Caco-2 (cell line): ENCODE data around the gene NCCRP1. TPM values are rescaled to one million over a fixed set of nuclear protein-coding genes. Genes with fewer than 3 reads are reported as not detected.

Experiments used
- BruUV-seq: library from RNA; stranded (reverse); fragments of 400-500 nt; replicated peaks from 2 replicates; lab custom pipeline; 2021; lab: Mats Ljungman, UMichigan
- CTCF ChIA-PET: fragments of 300-600 bp; sonication (Branson Sonifier 250); formaldehyde crosslinking; loops from one replicate; lab custom pipeline; 2022; ENCODE audit warnings: antibody characterized with exemption; lab: Charles Lee
- POLR2A ChIA-PET: fragments of 300-600 bp; sonication (Branson Sonifier 250); formaldehyde crosslinking; loops from one replicate; lab custom pipeline; 2022; ENCODE audit warnings: antibody characterized with exemption; lab: Charles Lee
- DNase-seq, 2 experiments: peaks; one replicate each; pipeline versions ENCODE4 v3.0.0 to v3.0.0-alpha.2; 2020 to 2022
- H3K27me3 ChIP-seq: replicated peaks from 2 replicates; pipeline ENCODE4 v1.6.0; 2011; ENCODE audit warnings: low read length; ENCODE audit not compliant: control insufficient read depth, insufficient read depth
- H3K36me3 ChIP-seq: 2 replicates; pipeline ENCODE4 v1.5.1; 2011; ENCODE audit warnings: low read length; ENCODE audit not compliant: control insufficient read depth, insufficient read depth
- H3K4me1 ChIP-seq: fragments of 250-450 bp; sonication (Bioruptor Pico); 2 replicates; pipeline ENCODE4 v1.5.1; 2020; ENCODE audit warnings: mild to moderate bottlenecking
- H3K4me3 ChIP-seq: 2 replicates; pipeline ENCODE4 v1.5.1; 2011; ENCODE audit warnings: low read depth, mild to moderate bottlenecking, control low read depth, low read length
- H3K9me3 ChIP-seq: fragments of 250-450 bp; sonication (Bioruptor Pico); 2 replicates; pipeline ENCODE4 v1.5.1; 2020; ENCODE audit warnings: mild to moderate bottlenecking, moderate library complexity
- H3K27ac Mint-ChIP-seq: one replicate; pipeline ENCODE4 v1.8.0; 2022; ENCODE audit warnings: mixed read lengths; ENCODE audit not compliant: unreplicated experiment
- H3K27me3 Mint-ChIP-seq: one replicate; pipeline ENCODE4 v1.8.0; 2022; ENCODE audit warnings: mixed read lengths; ENCODE audit not compliant: insufficient read depth, unreplicated experiment
- H3K36me3 Mint-ChIP-seq: one replicate; pipeline ENCODE4 v1.8.0; 2022; ENCODE audit warnings: mild to moderate bottlenecking, mixed read lengths; ENCODE audit not compliant: insufficient read depth, unreplicated experiment
- H3K4me1 Mint-ChIP-seq: one replicate; pipeline ENCODE4 v1.8.0; 2022; ENCODE audit warnings: low read depth, mixed read lengths; ENCODE audit not compliant: unreplicated experiment
- H3K4me3 Mint-ChIP-seq: one replicate; pipeline ENCODE4 v1.8.0; 2022; ENCODE audit warnings: mild to moderate bottlenecking, moderate library complexity, mixed read lengths; ENCODE audit not compliant: unreplicated experiment
- H3K9me3 Mint-ChIP-seq: one replicate; pipeline ENCODE4 v1.8.0; 2022; ENCODE audit warnings: mixed read lengths; ENCODE audit not compliant: unreplicated experiment
- intact Hi-C: fragments of 100-400 bp; cut with micrococcal nuclease; formaldehyde crosslinking; loops from one replicate; pipeline ENCODE4 v1.10.0; 2022; ENCODE audit not compliant: unreplicated experiment
- total RNA-seq: library from RNA; stranded (reverse); gene quantifications from 2 replicates; pipeline ENCODE4 v1.2.3, GENCODE V29; 2022
- TF ChIP-seq, protein P1 (sequence below), 2 experiments: fragments of 200-600 bp in 1 of 2; IDR thresholded peaks; 1 replicate in 1 of 2; 2 replicates in 1 of 2; pipeline versions ENCODE4 v1.5.1 to v1.8.0; 2011 to 2022; ENCODE audit warnings: antibody characterized with exemption in 1 of 2, control low read depth in 1 of 2, inconsistent platforms in 1 of 2, low read depth in 1 of 2, low read length in 1 of 2, mild to moderate bottlenecking in 1 of 2, moderate library complexity in 1 of 2; ENCODE audit not compliant: insufficient read depth in 1 of 2, severe bottlenecking in 1 of 2, unreplicated experiment in 1 of 2

The NCCRP1 gene
- total RNA-seq, 1 experiment from 2014 or later, result 0.39 TPM

DNA sequence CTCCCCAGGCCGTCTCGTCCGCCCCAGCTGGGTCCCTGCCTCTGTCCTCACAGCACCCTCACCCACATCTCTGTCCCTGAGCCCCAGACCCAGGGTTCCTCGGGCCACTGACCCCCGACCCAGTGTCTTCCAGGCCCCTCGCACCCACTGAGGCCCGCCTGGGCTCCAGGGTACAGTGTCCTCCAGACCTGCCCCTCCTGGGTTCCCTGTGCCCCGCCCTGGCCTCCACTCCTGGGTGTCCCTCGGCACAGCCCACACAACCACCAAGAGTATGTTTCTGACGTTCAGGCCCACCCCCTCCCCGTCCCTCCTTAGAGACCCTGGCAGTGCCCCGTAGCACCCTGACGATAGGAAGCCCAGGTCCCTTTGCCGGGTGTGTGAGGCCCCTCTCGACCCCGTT lies 22.6 kb upstream of the NCCRP1 start:
- no peaks in the 10 kb centered on the region for H3K27me3 ChIP-seq
- H3K4me1 Mint-ChIP-seq, result no peaks in the 10 kb centered on the region
- TF ChIP-seq, protein P1, sequence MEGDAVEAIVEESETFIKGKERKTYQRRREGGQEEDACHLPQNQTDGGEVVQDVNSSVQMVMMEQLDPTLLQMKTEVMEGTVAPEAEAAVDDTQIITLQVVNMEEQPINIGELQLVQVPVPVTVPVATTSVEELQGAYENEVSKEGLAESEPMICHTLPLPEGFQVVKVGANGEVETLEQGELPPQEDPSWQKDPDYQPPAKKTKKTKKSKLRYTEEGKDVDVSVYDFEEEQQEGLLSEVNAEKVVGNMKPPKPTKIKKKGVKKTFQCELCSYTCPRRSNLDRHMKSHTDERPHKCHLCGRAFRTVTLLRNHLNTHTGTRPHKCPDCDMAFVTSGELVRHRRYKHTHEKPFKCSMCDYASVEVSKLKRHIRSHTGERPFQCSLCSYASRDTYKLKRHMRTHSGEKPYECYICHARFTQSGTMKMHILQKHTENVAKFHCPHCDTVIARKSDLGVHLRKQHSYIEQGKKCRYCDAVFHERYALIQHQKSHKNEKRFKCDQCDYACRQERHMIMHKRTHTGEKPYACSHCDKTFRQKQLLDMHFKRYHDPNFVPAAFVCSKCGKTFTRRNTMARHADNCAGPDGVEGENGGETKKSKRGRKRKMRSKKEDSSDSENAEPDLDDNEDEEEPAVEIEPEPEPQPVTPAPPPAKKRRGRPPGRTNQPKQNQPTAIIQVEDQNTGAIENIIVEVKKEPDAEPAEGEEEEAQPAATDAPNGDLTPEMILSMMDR (IDR thresholded peaks at IDR 0.05; ENCODE audit: insufficient read depth in 1 of 2, low read depth in 1 of 2, low read length in 1 of 2, severe bottlenecking in 1 of 2, unreplicated experiment in 1 of 2), result no peak
- POLR2A ChIA-PET, result no interaction called here
- peaks cover 54% of the 10 kb centered on the region for H3K36me3 Mint-ChIP-seq
- intact Hi-C loops, result no loop called here
- no peak for DNase-seq
- H3K27me3 Mint-ChIP-seq, result no peaks in the 10 kb centered on the region
- H3K36me3 ChIP-seq, result no peaks in the 10 kb centered on the region; the same call in none of the 2 replicates
- BruUV-seq, result no TSS peak
- no peak overlapping the region for H3K4me3 ChIP-seq
- H3K9me3 ChIP-seq, result no peaks in the 10 kb centered on the region
- no peaks in the 10 kb centered on the region for H3K4me1 ChIP-seq
- CTCF ChIA-PET, result no interaction called here
- no peak overlapping the region for H3K27ac Mint-ChIP-seq
- H3K9me3 Mint-ChIP-seq, result no peaks in the 10 kb centered on the region
- no peak overlapping the region for H3K4me3 Mint-ChIP-seq

DNA sequence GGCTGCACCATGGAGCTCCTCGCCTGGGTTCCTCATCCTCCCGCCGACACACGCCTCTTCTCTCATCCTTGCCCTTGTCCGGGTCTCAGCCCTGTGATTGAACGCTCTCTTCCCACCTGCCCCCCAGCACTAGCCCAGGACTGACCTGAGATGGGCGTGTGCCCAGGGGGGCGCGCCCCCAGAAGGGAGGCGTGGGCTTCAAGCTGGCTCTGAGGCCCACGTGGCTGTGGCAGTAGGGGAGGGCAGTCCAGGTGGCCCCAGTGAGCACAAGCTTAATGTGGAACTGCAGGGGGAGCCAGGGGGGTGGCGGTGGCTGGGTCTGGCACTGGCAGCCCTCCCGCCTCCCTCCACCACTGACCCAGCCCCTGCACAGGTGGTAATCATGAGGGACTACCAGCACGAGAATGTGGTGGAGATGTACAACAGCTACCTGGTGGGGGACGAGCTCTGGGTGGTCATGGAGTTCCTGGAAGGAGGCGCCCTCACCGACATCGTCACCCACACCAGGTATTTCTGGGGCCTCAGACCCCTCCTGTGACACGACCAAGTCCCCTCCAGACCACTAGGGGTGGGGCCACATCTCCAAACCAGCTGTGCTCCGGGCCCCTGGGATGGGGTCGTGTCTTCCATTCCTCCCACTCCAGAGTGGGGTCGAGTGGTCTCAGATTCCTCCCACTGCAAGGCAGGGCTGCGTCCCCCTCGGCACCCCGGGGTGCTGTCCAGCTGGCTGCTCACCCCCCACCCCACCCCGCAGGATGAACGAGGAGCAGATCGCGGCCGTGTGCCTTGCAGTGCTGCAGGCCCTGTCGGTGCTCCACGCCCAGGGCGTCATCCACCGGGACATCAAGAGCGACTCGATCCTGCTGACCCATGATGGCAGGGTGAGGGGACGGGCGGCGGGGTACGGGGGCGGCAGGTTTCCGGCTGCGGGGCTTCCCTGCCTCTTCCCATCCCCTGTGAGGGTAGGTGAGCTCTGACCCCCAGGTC lies 21.9 kb upstream of the NCCRP1 start:
- Histone ChIP-seq H3K9me3 (no peaks in the 10 kb centered on the region), H3K4me1 (no peaks in the 10 kb centered on the region), H3K27me3 (no peaks in the 10 kb centered on the region), H3K36me3 (no peaks in the 10 kb centered on the region; the same call in none of the 2 replicates), H3K4me3 (no peak overlapping the region)
- CTCF ChIA-PET, result no interaction called here
- DNase-seq, result no peak
- intact Hi-C loops, result no loop called here
- Mint-ChIP-seq H3K27ac (no peak overlapping the region), H3K36me3 (peaks cover 54% of the 10 kb centered on the region), H3K4me3 (no peak overlapping the region), H3K27me3 (no peaks in the 10 kb centered on the region), H3K9me3 (no peaks in the 10 kb centered on the region), H3K4me1 (no peaks in the 10 kb centered on the region)
- POLR2A ChIA-PET, result no interaction called here
- TF ChIP-seq, protein P1 (IDR thresholded peaks at IDR 0.05; ENCODE audit: insufficient read depth in 1 of 2, low read depth in 1 of 2, low read length in 1 of 2, severe bottlenecking in 1 of 2, unreplicated experiment in 1 of 2), result no peak
- no TSS peak for BruUV-seq

DNA sequence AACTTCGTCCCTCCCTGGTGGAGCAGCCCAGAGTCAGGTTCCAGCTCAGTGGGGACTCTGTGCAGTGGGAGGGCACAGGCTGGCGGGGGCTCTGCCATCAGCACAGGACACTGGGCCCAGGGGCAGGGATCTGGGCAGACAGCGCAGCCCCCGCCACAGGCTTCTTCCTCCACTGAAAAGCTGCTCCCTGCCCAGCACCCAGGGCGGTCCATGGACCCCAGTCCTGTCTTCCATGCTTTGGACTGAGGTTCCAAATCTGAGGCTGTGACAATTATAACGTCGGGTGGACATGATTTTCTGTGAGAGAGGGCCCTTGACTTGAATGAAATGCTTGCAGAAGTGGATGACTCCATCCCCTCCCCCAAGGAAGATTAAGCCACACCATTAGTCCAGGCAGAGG lies 21.2 kb upstream of the NCCRP1 start:
- no peak overlapping the region for H3K27ac Mint-ChIP-seq
- no peak overlapping the region for H3K4me3 Mint-ChIP-seq
- H3K36me3 ChIP-seq, result peaks cover 1% of the 10 kb centered on the region
- no TSS peak for BruUV-seq
- H3K4me3 ChIP-seq, result no peak overlapping the region
- no peaks in the 10 kb centered on the region for H3K27me3 Mint-ChIP-seq
- no peaks in the 10 kb centered on the region for H3K4me1 Mint-ChIP-seq
- no peaks in the 10 kb centered on the region for H3K4me1 ChIP-seq
- POLR2A ChIA-PET, result no interaction called here
- H3K9me3 ChIP-seq, result no peaks in the 10 kb centered on the region
- intact Hi-C loops, result no loop called here
- no peaks in the 10 kb centered on the region for H3K27me3 ChIP-seq
- CTCF ChIA-PET, result interaction anchor here (0.6 kb wide), 1 partner anchor 24 kb away, joined by 11 read pairs; no protein-coding TSS in a partner anchor
- H3K9me3 Mint-ChIP-seq, result no peaks in the 10 kb centered on the region
- H3K36me3 Mint-ChIP-seq, result peaks cover 54% of the 10 kb centered on the region
- TF ChIP-seq, protein P1 (IDR thresholded peaks at IDR 0.05; ENCODE audit: insufficient read depth in 1 of 2, low read depth in 1 of 2, low read length in 1 of 2, severe bottlenecking in 1 of 2, unreplicated experiment in 1 of 2), result no peak
- DNase-seq, result no peak
